Measurements from ENCODE around the gene CROCC2.

Gene CROCC2

GRCh38 chr2:240933966-240934700 is 28.0 kb downstream of the CROCC2 start:
- DNase-seq (ENCODE audit: low read depth): no peak

DNA sequence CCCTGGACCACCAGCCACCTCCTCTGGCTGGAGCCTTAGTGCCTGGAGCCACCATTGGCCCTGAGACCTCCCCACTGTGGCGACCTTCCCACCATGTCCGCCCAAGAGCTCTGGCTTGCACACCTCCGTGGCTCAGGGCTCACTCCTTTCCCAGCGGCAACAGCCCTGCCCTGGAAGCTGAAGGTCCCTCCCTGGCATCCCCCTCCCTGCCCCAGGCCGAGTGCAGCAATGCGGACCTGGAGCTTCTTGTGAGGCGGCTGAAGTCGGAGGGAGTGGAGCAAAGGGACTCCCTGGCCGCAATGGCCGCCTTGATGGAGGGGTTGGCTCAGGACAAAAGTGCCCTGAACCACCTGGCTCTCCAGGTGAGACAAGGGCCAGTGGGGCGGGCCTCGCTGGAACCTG is 28.6 kb downstream of the CROCC2 start:
- no peak for DNase-seq (ENCODE audit: low read depth)

DNA sequence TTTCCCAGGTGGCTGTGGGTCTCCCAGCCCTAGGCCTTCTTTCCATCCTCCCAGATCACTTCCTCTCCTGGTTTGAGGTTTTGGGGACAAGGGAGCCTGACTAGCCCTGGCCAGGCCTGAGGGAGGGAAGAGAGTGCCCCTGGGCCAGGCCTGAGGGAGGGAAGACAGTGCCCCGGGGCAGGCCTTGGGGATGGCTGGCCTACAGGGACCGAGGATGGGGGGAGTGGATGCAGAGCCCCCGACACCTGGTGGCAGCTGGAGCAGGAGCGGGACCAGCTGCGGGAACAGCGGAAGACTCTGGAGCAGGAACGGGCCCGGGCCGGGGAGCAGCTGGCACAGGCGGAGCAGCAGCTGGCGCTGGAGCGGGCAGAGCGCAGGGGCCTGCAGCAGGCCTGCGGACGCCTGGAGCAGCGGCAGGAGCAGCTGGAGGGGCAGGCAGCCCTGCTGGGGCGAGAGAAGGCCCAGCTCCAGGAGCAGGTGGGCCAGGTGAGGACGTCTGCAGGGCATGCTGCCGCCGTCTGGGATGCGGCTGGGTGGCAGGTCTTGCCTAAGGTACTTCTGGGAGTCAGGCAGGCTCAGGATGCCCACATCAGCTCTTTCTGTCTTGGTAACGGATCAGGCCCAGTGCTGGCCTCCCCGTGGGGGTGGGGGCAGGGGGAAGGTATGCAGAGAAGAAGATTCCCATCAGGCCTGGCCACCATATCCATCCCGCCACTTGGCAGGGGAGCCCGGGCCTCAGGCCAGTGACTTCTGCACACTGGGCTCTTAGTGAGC is 29.2 kb downstream of the CROCC2 start:
- no peak for DNase-seq (ENCODE audit: low read depth)

DNA sequence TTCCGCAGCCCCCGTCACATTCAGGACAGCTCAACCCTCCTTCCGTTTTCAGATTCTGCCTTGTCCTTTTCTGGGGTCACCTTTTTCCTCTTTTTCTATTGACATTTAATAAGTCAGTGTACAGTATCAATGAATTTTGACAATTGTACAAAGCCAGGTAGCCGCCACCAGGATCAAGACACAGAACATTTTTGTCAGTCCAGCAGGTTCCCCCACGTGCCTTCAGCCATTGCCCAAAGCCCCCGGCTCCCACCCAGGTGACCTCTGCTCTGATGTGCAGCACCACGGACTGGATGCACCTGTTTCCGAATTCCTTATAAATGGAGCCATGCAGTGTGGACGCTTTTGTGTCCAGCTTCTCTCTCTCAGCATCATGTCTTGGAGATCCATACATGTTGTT is 30.0 kb downstream of the CROCC2 start:
- no peak for DNase-seq (ENCODE audit: low read depth)

- no peak for DNase-seq (ENCODE audit: low read depth)
Observed at GRCh38 chr2:240946046-240946445, 39.9 kb downstream of the CROCC2 start.

DNA sequence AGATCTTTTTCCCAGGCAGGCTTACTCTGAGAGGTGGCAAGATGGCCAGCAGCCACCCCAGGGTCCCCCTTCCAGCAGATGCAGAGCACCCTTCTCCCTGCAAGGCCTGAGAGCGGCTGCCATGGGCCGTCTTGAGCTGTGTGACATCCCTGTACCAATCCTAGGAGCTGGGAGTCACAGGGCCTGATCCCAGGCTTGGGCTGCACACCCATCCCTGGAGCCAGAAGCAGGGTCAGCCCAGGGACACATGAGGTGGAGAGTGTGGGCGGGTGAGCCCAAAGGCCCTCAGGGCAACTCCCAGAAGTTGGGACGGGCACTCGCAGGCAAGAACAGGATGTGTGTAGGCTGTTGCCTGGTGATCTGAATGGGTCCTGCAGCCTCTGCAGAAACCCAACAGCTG is 40.5 kb downstream of the CROCC2 start:
- DNase-seq (ENCODE audit: low read depth): no peak

- DNase-seq (ENCODE audit: low read depth): no peak
Observed at GRCh38 chr2:240947176-240947575, 41.0 kb downstream of the CROCC2 start.

DNA sequence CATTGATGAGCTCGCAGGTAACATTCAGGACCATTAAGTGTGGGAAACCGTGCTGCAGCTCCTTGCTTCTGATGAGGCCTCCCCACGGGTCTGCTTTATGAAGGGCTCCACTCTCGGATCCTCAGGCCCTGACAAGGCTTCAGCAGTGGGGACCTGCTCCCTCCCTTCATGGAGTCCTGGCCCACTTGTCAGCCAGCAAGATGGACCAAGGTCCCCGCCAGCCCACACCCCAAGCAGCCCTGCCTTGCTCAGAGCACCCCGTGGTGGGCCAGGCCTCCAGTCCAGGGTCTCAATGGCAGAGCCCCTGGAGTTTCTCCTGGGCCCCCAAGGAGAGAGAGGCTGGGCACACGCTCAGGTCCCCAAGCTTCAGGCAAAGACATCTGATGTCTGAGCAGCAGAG is 41.5 kb downstream of the CROCC2 start:
- DNase-seq (ENCODE audit: low read depth): no peak

DNA sequence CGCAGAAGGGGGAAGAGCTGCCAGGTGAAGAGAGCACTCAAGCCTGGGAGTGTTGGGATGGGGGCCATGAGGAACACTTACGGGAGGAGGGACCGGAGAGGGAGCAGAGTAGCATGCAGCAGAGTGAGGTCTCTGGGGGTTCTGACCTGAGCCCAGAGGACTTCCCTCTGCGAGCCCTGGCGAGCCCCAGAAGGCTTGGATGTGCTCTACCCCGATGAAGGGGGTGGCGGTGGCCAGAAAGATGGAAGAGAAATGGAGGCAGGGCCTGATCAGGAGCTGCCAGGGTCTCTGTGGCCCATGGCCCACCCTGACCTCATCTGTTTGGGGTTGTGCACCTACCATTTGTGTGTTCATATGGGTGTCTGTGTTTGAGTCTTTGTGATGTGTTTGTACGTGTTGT is 42.0 kb downstream of the CROCC2 start:
- no peak for DNase-seq (ENCODE audit: low read depth)

DNA sequence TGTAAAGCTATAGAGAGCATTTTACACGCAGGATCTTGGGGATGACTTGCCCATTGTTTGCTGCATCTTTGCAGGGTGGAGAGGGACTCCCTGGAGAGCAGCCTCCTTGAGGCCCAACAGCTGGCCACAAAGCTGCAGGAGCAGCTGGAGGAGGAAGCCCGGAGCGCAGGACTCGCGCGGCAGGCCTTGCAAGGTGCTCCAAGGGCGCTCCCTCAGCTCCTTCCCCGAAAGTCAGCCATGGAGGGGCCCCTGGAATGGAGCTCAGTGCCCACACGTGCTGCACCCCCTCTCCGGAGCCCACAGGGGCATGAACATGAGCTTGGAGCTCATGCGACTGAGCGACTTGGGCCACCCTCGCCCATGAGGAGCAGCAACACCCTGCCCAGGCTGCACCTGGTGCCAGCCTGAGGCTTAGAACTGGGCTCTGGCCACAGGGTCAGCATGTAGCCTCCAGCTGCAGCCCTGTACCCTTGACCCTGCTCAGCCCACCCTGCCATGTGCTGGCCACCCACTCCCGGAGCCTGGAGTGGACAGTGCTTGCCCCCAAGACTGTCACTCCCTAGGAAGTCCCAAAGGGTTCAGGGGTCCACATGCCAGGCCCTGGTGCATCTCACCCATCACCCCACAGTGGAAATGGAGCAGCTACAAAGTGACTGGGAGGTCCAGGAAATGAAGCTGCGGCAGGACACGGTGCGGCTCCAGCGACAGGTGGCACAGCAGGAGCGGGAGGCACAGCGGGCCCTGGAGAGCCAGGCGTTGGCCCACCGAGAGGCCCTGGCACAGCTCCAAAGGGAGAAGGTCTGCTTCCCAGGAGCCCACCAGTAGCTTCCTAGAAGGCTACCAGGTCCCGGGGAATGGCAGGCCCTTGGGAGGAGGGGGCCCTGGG is 43.0 kb downstream of the CROCC2 start:
- no peak for DNase-seq (ENCODE audit: low read depth)

DNA sequence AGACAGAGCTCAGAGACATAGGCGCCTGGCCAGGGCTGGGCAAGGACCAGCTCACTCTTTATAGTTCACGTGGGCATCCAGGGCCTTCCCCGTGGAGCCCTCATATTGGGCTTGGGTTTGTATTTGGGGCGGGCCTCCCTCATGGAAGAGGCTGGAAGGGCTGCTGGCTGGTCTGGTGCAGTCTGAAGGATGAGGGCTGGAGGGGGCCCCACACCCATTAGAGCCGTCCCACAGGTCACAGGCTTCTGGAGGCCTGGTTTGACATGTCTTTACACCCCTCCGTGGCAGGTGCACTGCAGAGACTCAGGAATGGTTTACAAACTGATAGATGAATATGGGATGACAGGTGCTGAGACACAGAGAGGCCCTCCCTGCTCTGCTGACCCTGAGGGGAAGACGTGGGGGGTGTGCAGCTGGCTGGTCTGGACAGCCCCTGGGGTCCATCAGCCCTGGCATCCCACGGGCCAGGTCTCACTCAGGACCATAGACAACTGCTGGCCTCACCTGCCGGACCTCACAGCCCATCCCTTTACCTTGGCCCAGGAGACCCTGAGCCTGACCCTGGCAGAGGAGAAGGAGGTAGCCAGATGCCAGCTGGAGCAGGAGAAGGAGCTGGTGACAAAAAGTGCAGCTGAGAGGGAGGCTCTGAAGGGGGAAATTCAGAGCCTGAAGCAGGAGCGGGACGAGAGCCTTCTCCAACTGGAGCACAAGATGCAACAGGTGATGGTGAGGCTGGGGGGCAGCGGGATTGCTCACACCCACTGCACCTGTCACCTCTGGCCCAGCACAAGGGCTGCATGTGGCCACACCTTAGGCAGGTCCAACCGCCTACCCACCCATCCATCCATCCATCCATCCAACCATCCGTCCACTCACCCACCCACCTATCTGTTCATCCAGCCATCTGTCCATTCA is 43.9 kb downstream of the CROCC2 start:
- DNase-seq (ENCODE audit: low read depth): no peak

- no peak for DNase-seq (ENCODE audit: low read depth)
Observed at GRCh38 chr2:240951045-240951594, 45.0 kb downstream of the CROCC2 start.

DNA sequence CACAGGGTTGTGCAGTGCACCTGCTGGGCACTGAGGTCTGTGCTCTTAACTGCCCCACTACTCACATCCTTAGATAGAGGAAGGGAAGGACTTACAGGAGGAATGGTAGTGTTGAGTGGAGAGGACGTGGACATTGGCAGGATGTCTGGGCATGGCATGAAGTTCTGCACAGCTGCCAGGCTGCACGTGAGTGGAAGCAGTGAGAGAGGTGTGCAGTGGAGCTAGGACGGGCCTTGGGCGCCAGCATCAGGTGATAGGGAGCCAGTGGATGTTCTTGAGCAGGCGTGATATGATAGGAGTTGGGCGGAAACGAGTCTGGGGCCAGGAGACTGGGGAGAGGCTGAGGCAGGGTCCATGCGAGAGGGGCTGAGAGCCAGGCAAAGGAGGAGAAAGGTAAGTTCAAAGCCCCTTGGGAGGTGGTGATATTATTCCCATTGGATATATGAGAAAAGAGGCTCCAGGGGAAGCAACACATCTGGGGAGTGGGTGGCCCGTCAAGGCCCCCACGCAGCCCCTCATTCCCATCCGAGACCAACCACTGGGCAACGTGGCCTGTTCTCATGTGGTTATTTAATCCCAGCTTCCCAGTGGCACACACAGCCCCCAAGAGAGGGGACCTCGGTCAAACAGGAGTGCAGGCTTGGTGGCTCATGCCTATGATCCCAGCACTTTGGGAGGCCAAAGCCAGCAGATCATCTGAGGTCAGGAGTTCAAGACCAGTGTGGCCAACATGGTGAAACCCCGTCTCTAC is 46.5 kb downstream of the CROCC2 start:
- no peak for DNase-seq (ENCODE audit: low read depth)

- no peak for DNase-seq (ENCODE audit: low read depth)
Observed at GRCh38 chr2:240953426-240954410, 47.6 kb downstream of the CROCC2 start.

DNA sequence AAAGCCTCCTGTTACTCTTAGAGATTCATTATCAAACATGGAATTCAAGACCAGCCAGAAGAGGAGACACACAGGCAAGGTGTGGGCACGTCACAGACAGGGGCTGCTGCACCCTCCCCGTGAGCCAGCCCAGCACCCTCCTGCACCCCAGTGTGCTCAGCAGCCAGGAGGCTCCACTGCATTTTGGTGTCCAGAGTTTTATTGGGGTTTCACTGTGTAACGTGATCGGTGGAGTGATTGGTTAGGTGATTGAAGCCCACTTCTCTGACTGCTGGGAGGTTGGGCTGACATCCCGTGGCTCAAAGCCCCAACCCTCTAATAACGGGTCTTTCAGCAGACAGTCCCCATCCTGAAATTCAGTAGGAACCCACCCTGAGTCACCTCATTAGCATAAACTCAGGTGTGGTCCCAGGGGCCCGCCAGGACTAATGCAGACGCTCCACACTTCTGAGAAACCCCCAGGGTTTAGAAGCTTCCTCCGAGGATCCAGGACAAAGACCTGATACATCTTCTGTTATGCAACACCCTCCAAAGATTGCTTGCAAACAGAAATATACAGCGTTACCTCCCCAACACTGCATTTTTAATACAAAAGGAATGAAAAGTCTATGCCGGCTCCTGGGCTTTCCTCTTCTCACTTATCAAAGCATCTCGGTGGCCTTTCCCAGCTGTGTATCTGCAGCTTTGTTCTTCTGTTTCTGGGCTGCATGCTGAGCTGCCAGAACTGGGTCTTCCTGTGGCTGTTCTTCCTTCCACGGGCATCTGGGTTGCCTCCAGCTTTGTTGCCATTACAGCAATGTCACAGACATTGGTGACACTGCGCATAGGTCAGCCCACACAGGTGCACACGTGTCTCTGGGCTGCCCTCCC is 48.5 kb downstream of the CROCC2 start:
- DNase-seq (ENCODE audit: low read depth): no peak

DNA sequence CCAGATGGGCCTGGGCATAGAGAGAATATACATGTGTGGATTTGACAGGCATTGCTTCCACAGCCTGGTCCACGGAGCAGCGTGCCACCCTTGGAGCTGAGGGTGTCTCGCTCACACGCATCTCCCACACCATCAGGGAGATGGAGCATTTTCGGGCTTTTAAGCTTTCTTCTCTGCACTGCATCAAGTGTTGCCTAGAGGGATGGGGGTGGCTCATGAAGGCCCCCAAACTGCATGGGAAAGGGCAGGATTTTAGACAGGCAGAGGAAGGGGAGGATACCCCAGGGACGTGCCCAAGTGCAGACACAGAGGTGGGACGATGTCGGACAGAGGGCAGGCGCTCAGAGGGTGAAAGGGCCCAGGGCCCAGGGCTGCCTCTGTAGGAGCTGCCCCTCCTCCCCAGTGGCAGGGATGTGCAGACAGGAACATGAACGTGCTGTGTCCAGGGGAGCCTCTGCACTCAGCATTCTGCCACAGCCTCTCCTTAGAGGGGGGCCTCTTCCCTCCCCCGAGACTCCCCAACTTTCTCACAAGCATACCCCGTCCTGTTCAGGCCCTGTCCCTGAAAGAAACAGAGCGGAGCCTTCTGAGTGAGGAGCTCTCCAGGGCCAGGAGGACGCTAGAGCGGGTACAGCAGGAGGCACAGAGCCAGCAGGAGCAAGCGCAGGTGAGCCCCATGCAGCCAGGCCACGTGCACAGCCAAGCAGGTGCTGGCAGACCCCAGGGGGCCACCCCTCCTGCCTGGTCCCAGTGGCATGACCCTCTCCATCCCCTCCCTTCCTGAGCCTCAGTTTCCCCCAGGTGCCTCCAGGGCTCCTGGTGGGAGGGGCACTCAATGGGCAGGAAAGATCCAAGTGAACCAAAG is 49.4 kb downstream of the CROCC2 start:
- no peak for DNase-seq (ENCODE audit: low read depth)

All from non-pigmented ciliary epithelial cell (primary cell).